Inflammatory macrophage treated with lipopolysaccharide for 4 hours (primary cell): ENCODE measurements around the gene PLK3.
"Not testable (repeated sequence)": the region's sequence is repeated elsewhere in the genome, so short reads cannot be mapped to it uniquely, and the experiment has no call there.

Experiments
- DNase-seq: peaks from one replicate; pipeline ENCODE4 v3.0.0-alpha.2; 2020

PLK3 gene

DNA sequence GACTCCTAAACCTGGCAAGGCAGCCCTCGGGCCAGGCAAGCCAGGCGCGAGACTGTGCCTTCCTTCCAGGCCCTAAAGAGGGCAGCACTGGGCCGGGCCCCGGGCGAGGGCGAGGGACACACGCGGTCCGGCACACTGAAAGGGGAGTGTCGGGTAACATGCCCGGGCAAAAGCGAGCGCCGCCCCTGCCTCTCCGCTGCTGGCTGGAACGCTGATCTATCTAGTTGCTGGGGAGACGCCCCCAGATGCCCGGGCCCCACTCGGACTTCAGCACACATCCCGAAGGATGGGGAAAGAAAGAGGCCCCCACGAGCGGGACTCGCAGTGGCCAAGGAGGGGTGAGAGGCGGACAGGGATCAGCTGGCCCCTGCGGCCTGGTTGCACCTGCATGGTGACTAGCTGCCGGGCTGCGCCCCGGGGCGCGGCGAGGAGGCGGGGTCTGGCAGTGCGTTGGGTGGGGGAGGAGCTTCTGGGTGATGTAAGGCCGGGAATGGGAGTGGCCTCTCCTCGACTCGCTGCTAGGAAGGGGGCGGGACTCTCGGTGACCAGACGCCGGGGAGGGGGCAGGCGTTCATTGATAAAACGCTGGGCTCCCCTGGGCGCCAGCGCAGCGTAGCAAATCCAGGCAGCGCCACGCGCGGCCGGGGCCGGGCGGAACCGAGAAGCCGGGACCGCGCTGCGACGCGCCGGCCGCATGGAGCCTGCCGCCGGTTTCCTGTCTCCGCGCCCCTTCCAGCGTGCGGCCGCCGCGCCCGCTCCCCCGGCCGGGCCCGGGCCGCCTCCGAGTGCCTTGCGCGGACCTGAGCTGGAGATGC lies at the start of gene PLK3:
Gene PLK3, plus strand, starts transcription at position 608 of the 815 bp plus-strand sequence. Its CDS starts 87 bp downstream, at position 695.
- peak; percentile 99 for DNase-seq

DNA sequence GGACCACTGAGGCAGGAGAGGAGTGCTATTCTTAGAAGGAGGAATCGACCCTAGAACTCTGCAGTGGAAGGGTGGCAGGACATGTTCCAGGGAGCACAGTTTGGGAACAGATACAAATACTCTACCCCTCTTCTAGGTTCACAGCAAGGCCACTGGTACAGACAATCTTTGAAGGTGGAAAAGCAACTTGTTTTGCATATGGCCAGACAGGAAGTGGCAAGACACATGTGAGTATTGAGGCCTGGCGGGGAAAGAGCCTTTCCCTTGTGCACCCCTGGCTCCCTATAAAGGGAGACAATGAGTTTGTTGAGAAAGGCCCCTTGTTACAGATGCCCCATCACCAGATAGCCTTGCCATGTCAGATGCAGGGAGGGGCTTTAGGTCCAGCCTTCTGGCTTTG lies 42.8 kb upstream of the PLK3 start:
- no peak for DNase-seq

DNA sequence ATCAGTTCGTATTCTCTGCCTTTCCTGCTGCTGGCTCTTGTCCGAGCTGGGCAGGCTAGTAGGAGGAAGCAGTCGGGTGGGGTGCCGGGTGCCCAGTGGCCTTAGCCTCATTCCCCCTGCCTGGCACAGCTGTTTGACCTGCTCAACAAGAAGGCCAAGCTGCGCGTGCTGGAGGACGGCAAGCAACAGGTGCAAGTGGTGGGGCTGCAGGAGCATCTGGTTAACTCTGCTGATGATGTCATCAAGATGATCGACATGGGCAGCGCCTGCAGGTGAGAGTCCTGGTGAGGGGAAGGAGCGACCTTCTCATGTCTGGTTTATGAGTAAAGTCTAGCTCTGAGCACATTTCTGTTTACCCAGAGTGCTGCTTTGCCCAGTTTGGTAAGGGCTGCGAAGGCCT lies 41.1 kb upstream of the PLK3 start:
- DNase-seq, result no peak

DNA sequence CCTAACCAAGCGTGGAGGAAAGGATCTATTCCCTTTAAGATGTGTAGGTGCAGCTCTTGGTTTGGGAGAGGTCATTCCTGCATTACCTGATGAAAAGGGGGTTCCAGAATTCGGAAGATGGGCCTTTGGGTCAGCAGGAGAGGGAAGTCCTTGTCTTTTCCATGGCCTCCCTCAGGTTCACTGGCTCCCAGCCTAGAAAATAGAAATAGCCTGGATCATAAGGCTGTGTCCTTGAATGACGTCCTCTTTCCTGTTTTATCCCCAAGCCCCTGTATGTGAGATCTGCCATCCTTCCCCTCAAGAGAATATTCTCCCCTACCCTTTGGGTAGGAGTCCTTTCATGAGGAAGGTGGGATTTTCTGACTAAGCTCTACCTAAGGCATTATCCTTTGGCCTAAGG lies 39.3 kb upstream of the PLK3 start:
- DNase-seq, result no peak

DNA sequence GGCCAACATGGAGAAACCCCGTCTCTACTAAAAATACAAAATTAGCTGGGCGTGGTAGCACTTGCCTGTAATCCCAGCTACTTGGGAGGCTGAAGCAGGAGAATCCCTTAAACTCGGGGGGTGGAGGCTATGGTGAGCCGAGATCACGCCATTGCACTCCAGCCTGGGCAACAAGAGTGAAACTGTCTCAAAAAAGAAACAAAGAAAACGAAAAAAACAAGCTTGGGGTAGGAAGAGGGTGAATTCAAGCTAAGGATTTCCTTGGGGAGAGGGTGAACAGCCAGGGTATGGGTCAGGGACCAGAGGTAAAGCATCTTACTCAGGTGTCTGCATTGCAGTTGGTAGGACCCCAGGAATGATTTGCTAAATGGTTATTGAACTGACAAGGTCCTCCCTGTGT lies 33.8 kb upstream of the PLK3 start:
- not testable (repeated sequence) for DNase-seq

DNA sequence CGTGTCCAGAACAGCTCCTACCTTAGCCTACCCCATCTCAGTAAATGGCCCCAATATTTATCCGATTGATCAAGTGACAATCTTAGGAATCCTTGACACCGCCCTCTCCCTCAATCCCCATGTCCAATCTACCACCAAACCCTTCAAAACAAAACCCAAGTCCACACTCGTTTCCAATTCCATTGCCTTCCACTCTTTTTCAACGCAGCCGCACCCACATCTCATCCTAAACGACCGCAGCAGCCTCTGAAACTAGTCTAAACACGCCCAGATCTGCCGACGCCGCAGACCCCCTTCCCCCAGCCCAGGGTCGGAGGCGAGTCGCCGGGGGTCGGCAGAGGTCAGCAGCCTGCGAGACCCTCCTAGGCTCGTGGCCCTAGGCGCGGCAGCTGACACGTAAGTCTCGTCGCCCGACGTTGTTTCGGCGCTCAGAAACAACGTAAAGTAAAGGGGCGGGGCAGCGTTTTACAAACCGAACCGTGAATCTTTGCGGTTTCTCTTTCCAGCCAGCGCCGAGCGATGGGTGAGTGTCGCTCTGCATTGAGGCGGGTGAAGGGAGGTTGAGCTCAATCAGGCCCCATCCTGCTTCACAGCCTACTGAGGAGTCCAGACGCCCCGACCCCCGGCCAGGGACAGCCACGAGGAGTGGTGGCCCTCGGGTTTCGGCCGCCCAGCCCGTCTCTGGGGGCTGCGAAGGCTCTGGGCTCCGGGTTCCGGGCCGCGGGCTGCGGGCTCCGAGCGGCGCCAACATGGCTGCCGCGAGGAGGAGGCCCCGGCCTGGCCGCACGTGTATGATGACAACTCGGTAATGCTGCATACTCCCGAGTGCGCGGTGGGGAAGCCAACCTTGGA lies 24.9 kb upstream of the PLK3 start, which contains the start of gene RPS8:
Gene RPS8, plus strand, starts transcription at position 463 of the 852 bp plus-strand sequence. Its CDS starts 57 bp downstream, at position 520.
- DNase-seq, result peak; percentile 96

DNA sequence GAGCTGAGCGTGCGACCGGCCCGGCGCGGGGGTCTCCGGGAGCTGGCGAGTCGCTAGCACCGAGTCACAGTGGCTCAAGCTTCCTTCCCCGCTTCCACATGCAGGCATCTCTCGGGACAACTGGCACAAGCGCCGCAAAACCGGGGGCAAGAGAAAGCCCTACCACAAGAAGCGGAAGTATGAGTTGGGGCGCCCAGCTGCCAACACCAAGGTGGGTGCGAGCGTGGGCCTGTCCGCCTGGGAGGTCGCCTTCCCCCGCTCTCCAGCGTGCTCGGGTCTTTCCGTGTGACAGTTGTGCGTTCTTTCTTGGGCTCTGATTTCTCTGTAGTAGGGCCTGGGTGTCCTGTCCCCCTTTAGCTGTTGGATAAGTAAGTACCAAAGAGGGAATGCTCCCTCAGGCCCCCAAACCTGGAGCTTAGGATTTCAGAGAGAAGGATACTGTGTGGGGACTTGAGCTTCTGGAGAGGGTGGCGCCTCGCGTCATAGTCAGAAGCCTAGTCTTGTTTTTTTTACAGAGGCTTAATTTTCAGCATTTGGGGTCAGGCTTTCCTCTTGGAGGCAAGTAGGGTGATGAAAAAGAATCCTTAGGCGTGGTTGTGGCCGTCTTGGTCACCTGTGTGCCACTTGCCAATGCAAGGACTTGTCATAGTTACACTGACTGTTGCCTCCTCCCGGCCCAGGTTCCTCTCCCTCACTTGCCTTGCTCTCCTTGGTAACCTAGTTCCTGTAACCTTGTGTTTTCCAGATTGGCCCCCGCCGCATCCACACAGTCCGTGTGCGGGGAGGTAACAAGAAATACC lies 24.0 kb upstream of the PLK3 start:
- peak; percentile 21 for DNase-seq

DNA sequence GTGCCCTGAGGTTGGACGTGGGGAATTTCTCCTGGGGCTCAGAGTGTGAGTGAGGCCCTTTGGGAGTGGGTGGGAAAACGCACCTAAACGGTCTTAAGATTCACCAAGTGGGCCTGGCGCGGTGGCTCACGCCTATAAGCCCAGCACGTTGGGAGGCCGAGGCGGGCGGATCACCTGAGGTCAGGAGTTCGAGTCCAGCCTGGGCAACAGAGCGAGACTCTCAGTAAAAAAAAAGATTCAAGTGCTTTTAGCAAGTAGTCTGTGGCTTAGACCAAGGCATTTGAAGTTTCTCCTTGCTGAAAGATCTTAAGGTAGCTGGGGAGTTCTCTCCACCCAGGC lies 23.5 kb upstream of the PLK3 start:
- DNase-seq, result no peak

DNA sequence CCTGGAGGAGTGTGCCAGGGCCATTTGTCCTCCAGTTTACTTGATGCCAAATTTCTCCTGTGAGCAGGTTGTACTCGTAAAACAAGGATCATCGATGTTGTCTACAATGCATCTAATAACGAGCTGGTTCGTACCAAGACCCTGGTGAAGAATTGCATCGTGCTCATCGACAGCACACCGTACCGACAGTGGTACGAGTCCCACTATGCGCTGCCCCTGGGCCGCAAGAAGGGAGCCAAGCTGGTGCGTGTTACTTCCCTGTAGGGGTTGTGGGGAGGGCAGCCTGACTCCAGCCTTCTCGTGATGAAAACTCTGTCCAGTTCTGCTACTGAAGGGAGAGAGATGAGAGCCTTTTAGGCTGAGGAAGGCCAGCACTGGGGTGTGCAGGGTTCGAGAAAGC lies 22.6 kb upstream of the PLK3 start:
- no peak for DNase-seq

DNA sequence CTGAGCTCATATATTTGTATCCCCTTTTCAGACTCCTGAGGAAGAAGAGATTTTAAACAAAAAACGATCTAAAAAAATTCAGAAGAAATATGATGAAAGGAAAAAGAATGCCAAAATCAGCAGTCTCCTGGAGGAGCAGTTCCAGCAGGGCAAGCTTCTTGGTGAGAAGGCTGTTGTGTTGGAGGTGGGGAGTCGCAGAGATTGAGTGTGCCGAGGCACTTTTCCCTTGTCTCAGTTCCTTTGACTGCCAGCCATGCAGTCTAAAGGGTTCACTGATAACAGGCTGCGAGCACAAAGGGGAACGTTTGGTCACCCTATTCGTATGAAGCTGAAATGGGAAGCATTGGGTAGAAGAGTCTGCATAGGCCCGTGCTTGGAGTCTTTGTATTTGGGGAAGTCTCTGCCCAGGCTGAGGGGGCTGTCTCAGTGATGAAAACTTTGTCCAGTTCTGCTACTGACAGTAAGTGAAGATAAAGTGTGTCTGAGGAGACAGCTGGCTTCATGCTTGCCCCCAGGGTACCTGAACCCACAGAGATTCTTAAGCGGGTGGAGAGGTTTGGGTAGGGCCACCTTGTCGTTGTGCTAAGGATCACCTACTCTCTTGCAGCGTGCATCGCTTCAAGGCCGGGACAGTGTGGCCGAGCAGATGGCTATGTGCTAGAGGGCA lies 22.1 kb upstream of the PLK3 start:
- peak; percentile 46 for DNase-seq

DNA sequence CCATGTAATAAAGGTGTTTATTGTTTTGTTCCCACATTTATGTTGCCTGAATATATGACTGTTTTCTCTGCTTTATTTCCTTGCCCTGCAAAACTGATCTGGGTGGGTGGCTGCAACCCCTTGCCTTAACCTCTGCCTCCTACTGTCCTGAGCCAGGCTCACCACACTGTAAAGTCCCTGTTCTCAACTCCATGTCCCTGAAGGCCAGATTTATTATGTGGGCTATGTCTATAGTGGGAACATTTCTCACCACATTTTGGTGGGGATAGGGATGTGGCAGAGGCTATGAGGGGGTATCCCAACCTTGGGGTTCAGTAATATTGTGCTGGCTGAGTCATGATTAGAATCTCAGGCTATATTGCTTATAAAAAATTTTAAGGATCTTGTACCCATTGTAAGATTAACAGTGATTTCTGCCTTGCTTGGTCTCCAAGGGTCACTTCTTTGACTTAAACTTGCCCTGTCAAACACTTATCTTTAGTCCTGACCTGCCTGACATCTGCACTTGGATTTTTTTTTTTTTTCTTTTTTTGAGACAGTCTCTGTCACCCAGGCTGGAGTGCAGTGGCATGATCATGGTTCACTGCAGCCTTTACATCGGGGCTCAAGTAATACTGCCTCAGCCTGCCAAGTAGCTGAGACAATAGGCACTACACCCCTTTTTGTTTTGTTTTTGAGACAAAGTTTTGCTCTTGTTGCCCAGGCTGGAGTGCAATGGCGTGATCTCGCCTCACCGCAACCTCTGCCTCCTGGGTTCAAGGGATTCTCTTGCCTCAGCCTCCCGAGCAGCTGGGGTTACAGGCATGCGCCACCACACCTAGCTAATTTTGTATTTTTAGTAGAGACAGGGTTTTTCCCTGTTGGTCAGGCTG lies 21.2 kb upstream of the PLK3 start:
- DNase-seq, result no peak

DNA sequence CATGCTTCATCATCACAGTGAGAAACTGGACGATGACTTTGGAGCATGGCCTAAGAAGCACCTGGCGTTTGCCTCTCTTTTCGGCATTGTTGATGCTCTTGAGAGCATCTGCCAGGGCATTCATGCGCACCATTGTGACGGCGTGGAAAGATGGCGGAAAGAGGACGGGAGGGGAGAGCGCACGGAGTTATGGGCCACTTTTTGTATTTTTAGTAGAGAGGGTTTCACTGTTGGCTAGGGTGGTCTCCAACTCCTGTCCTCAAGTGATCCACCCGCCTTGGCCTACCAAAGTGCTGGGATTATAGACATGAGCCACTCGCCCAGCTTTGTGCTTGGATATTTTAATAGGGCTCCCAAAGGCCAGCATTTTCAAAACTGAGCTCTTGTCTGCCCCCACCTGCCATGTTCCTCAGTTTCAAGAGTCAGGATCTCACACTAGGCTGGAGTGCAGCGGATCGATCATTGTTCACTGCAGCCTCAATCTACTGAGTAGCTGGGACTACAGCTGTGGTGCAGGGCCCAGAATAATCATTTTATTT lies 19.5 kb upstream of the PLK3 start:
- no peak for DNase-seq

DNA sequence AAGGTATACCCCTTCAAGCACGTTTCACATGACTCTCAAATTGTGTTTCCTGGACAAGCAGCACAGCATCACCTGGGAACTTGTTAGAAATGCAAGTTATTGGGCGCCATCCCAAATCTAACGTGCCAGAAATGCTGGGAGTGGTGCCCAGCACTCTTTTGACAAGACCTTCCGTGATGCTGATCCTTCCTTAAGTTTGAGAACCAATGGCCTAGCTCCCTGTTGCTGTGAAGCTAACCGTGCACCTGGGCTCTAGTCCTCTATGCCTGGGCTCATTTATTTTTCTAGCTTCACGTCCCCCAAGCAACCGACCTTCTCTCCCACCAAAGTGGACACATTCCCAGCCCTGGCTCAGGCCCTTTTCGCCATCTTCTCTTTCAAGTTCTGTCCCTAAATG lies 16.5 kb upstream of the PLK3 start:
- no peak for DNase-seq

DNA sequence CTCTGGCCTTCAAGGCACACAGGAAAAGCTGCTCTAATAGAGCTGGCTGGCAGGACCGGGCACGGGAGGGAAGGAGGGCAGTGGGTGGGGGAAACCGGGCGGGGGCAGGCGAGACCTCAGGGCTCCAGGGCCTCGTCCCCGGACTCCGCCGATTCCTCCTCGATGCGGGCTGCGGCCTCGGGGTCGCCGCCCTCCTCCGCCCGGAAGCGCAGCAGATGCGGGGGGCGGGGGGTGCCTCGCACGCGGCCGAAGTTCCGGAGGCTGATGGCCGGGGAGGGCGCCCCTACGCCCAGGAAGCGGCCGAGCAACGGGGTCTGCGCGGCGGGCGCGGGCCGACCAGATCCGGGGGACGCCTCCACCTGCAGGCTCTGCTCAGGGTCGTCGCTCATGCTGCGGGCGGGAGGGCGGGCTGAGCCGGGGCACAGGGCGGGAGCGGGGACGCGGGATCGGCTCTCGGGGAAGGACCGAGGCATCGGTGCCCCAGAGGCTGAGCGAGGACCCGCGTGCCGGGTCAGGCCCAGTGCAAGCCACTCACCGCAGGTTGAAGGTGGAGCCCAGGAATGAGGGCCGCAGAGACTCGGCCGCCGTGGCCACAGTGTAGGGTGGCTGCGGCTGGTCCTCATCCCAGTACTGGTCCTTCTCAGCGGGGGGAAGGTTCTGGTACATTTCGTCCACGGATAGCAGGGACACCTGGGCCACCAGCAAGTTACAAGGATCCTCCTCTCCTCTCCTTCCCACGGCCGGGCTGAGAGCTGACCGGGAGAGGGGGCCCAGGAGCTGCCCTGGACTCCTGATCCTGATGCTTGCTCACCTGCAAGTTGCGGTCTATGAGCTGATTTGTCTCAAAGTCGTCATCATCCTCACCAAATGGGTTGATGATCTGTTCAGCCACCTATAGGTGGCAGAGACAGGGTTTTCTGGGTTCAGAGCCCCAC lies 15.8 kb upstream of the PLK3 start:
- DNase-seq, result no peak

DNA sequence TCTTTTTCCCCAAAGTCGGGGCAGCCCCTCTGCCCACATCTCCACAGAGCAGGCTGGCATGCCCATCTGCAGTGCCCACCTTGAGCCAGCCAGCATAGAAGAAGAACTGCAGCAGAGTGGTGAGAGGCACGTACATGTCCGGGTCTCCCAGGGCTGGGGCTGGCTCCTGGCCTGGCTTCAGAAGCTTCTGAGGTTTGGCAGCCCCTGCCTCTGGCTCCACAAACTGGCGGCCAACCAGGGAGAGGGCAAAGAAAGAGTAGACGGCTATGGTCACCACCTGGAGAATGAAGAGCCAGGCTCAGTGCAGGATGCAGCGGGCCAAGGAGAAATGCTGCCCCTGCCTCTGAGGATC lies 15.2 kb upstream of the PLK3 start:
- DNase-seq, result no peak

DNA sequence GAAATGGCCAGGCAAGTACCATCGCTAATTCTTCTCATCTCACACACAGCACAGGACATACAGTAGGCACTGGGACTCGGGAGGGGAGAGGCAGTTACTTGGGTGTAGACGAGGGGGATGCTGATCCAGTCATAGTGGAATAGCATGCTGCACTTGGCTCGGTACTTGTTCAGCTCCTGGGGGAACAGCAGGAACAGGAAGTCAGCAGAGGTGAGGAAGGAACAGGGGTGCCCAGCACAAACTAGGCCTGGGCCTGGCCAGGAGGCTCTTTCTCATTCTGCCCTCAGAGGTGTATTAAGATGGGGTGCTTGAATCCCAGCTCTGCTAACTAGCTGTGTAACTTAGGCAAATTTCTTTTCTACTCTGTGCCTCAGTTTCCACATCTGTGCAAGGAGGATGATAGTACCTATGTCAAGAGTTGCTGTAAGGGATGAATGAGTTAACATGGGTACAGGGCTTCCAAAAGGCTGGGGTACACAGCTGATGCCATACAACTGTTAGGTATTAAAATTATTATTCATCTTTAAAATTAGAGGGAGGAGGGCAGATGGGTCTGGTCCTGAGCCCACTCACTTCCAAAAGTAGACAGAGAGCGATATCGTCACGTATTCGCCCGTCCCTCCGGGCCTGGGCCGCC lies 14.6 kb upstream of the PLK3 start:
- DNase-seq, result no peak

DNA sequence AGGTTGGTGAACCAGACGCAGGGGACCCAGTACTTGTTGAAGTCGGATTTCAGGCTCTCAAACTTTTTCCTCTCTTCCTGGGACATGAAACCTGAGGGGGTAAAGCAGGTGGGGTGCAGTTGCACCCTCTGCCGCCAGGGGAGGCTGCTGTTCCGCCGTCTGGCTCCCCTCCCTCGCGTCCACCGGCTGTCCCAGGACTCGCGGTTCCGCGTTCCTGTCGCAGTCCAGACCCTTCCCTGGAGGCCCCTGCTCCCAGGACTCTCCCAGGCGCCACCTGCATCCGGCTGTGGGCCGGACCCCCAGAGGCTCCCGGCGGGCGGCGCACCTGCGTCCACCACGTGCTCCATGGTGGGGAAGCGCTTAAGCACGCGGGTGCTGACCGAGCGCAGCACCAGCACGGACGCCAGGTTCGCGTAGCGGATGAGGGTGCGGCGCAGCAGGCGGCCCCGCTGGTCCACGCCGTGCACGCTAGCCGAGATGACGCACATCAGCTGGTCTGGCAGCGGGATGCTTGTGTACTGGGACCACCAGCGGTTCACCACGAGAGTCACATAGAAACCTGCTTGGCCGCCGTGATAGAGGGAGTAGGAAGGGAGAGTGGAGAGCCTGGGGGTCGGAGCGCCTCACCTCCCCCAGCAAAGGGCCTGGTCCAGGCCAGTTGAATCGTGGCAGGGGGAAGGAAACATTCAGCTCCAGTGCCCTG lies 13.9 kb upstream of the PLK3 start:
- DNase-seq, result peak; percentile 38

DNA sequence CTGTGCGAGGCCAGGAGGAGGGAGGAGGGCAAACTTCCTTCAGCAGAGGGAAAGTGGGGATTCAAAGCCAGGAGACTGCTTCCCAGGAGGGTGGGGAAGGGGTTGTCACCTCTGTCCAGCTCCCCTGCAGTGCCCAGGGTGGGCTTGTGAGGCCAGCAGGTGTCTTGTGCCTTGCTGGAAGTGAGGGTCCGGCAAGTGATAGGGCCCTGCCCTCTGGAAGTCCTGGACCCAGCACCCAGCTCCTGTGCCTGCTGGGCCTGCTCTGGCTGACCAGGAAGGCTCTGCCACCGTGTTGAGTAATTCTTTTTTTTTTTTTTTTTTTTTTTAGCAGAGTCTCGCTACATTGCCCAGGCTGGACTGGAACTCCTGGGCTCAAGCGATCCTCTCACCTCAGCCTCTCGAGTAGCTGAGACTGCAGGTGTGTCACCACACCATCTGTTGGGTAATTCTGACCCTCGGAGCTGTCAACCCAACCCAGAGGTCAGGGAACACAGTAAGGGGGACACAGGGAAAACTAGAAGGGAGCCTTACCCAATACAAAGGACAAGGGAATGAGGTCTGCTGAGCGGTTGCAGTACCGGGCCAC lies 13.2 kb upstream of the PLK3 start:
- DNase-seq, result no peak

DNA sequence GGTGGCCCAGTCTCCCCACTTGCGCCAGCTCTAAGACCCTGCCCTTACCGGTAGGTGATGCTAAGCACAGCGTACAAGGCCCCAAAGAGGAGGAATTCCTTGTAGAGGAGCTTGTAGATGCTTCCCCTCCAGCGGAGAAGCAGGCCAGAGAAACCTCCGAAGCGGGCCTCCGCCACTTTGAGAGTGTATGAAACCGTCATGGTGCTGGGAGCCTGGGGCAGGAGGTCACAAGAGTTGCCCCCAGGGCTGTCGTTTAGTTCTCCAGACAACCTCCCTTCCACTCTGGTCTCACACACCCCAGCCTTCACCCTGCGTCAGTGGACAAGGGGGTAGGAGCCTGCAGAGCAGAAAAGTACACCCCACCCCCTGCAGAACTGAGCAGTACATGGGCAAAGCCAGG lies 12.7 kb upstream of the PLK3 start:
- DNase-seq, result no peak
